ENCODE results near the gene SMIM22.

GRCh38 chr16:4754865-4755264, 40.3 kb upstream of the SMIM22 start:
- TF ChIP-seq POLR2A (IDR thresholded peaks at IDR 0.05) (no peak), CTCF (IDR thresholded peaks at IDR 0.05) (no peak)

Measured in Peyer's patch (tissue), 4 donors.